Upper lobe of right lung (tissue), 1 donor: ENCODE data around the gene MEOX2. TPM values are rescaled to one million over a fixed set of nuclear protein-coding genes. Genes with fewer than 3 reads are reported as not detected.
A peak's percentile ranks its signal among the peaks of the same experiment; 100 is the strongest.

Experiments used
- ATAC-seq: fragments of 200-7000 bp; cut with Tn5 transposase; one replicate; pipeline ENCODE4 v1.9.1; 2020; ENCODE audit warnings: mild to moderate bottlenecking, moderate library complexity
- DNase-seq: peaks from one replicate; pipeline ENCODE4 v3.0.0-alpha.2; 2020
- H3K27ac ChIP-seq: fragments of 200-600 bp; one replicate; pipeline ENCODE4 v1.8.0; 2022
- H3K27me3 ChIP-seq: fragments of 200-600 bp; one replicate; pipeline ENCODE4 v1.8.0; 2022; ENCODE audit warnings: mild to moderate bottlenecking
- H3K36me3 ChIP-seq: fragments of 200-600 bp; one replicate; pipeline ENCODE4 v1.8.0; 2022
- H3K4me1 ChIP-seq: fragments of 200-600 bp; one replicate; pipeline ENCODE4 v1.8.0; 2022
- H3K4me3 ChIP-seq: fragments of 200-600 bp; one replicate; pipeline ENCODE4 v1.8.0; 2022; ENCODE audit warnings: mild to moderate bottlenecking
- H3K9me3 ChIP-seq: fragments of 200-600 bp; one replicate; pipeline ENCODE4 v1.8.0; 2022
- CTCF ChIP-seq: fragments of 200-600 bp; IDR thresholded peaks from one replicate; pipeline ENCODE4 v1.8.0; 2022; ENCODE audit warnings: antibody characterized with exemption
- intact Hi-C: fragments of 100-400 bp; cut with DNase I; formaldehyde crosslinking; loops from one replicate; pipeline ENCODE4 v1.11.0; 2022
- total RNA-seq: library from RNA; stranded (reverse); fragmentation: NEBNext Ultra II Directional; extraction: Animal tissue kit (Norgen Biotek cat#: 25700); gene quantifications from one replicate; pipeline ENCODE4 v1.2.1, GENCODE V29; 2021
- donor health status: DM: no; HTN: yes; CAD: no; lungs with severe emphysema.

Gene MEOX2
- total RNA-seq, 1 donor from 2014 or later: 21.9 TPM

GRCh38 chr7:15688911-15689310 lies 2.4 kb upstream of the MEOX2 start:
- no peak for ATAC-seq
- Histone ChIP-seq H3K9me3 (no peaks in the 10 kb centered on the region), H3K4me3 (peak overlapping the region; percentile 54), H3K27me3 (peaks cover 38% of the 10 kb centered on the region), H3K27ac (no peak overlapping the region), H3K4me1 (no peaks in the 10 kb centered on the region), H3K36me3 (no peaks in the 10 kb centered on the region)
- intact Hi-C loops: no loop called here
- no peak for TF ChIP-seq CTCF
- no peak for DNase-seq

- ATAC-seq (no peak), DNase-seq (no peak)
- Histone ChIP-seq H3K4me3 (peak overlapping the region; percentile 54), H3K9me3 (no peaks in the 10 kb centered on the region), H3K36me3 (no peaks in the 10 kb centered on the region), H3K27me3 (peaks cover 38% of the 10 kb centered on the region), H3K4me1 (no peaks in the 10 kb centered on the region), H3K27ac (peak overlapping the region; percentile 44)
- intact Hi-C loops: no loop called here
- no peak for TF ChIP-seq CTCF
Observed at GRCh38 chr7:15688279-15688626, 1.8 kb upstream of the MEOX2 start.

GRCh38 chr7:15687546-15688278 lies 1.2 kb upstream of the MEOX2 start:
- H3K4me3 ChIP-seq: peak overlapping the region; percentile 54
- H3K4me1 ChIP-seq: no peaks in the 10 kb centered on the region
- H3K27me3 ChIP-seq: peaks cover 38% of the 10 kb centered on the region
- no peaks in the 10 kb centered on the region for H3K9me3 ChIP-seq
- no peak for ATAC-seq
- H3K27ac ChIP-seq: peak overlapping the region; percentile 44
- DNase-seq: no peak
- intact Hi-C loops: no loop called here
- no peak for TF ChIP-seq CTCF
- no peaks in the 10 kb centered on the region for H3K36me3 ChIP-seq

- H3K9me3 ChIP-seq: no peaks in the 10 kb centered on the region
- H3K27me3 ChIP-seq: peaks cover 38% of the 10 kb centered on the region
- H3K27ac ChIP-seq: peak overlapping the region; percentile 44
- ATAC-seq (no peak), DNase-seq (no peak)
- intact Hi-C loops: no loop called here
- H3K4me1 ChIP-seq: no peaks in the 10 kb centered on the region
- H3K36me3 ChIP-seq: no peaks in the 10 kb centered on the region
- no peak for TF ChIP-seq CTCF
- peak overlapping the region; percentile 54 for H3K4me3 ChIP-seq
Observed at GRCh38 chr7:15686957-15687545, 568 bp upstream of the MEOX2 start.

GRCh38 chr7:15685358-15686294 lies 857 bp downstream of the MEOX2 start:
- no peak for DNase-seq

More at GRCh38 chr7:15685358-15686294, 857 bp downstream of the MEOX2 start:
- no peaks in the 10 kb centered on the region for H3K4me1 ChIP-seq
- H3K27ac ChIP-seq: peak overlapping the region; percentile 76
- no peak for TF ChIP-seq CTCF
- H3K9me3 ChIP-seq: no peaks in the 10 kb centered on the region
- H3K4me3 ChIP-seq: peak overlapping the region; percentile 54
- ATAC-seq: peak; percentile 51
- no peaks in the 10 kb centered on the region for H3K36me3 ChIP-seq
- peaks cover 38% of the 10 kb centered on the region for H3K27me3 ChIP-seq
- intact Hi-C loops: no loop called here
